ENCODE results near the gene SYTL1.

SYTL1 gene

GRCh38 chr1:27342778-27343638, 1.2 kb downstream of the SYTL1 start:
- Histone ChIP-seq H3K36me3 (no peaks in the 10 kb centered on the region), H3K4me3 (no peak overlapping the region), H3K9me3 (no peaks in the 10 kb centered on the region), H3K27ac (no peak overlapping the region), H3K27me3 (peaks cover 0 to 8% of the 10 kb centered on the region in 2 donors), H3K4me1 (no peaks in the 10 kb centered on the region)
- no peak for DNase-seq
- intact Hi-C loops (cut with DNase I; ENCODE audit: low total_unique reads) = no loop called here
- no peak for TF ChIP-seq CTCF (IDR thresholded peaks at IDR 0.05)

- intact Hi-C loops (cut with DNase I; ENCODE audit: low total_unique reads) = no loop called here
- Histone ChIP-seq H3K27ac (no peak overlapping the region), H3K27me3 (peaks cover 0 to 14% of the 10 kb centered on the region in 2 donors), H3K4me1 (no peaks in the 10 kb centered on the region), H3K4me3 (no peak overlapping the region), H3K36me3 (no peaks in the 10 kb centered on the region), H3K9me3 (no peaks in the 10 kb centered on the region)
- no peak for TF ChIP-seq CTCF (IDR thresholded peaks at IDR 0.05)
- DNase-seq = no peak
Measured at GRCh38 chr1:27343639-27344025, 1.8 kb downstream of the SYTL1 start.

GRCh38 chr1:27345272-27345671, 3.5 kb downstream of the SYTL1 start:
- intact Hi-C loops (cut with DNase I; ENCODE audit: low total_unique reads) = no loop called here
- Histone ChIP-seq H3K4me1 (peaks cover 0 to 16% (median 12%) of the 10 kb centered on the region in 4 donors), H3K27ac (no peak overlapping the region), H3K36me3 (no peaks in the 10 kb centered on the region), H3K4me3 (no peak overlapping the region), H3K9me3 (no peaks in the 10 kb centered on the region), H3K27me3 (peaks cover 0 to 29% of the 10 kb centered on the region in 2 donors)
- TF ChIP-seq CTCF (IDR thresholded peaks at IDR 0.05) = no peak
- DNase-seq = no peak

- Histone ChIP-seq H3K36me3 (no peaks in the 10 kb centered on the region), H3K27me3 (peaks cover 0 to 31% of the 10 kb centered on the region in 2 donors), H3K4me1 (peaks cover 0 to 27% (median 23%) of the 10 kb centered on the region in 4 donors), H3K9me3 (no peaks in the 10 kb centered on the region), H3K4me3 (no peak overlapping the region), H3K27ac (no peak overlapping the region)
- intact Hi-C loops (cut with DNase I; ENCODE audit: low total_unique reads) = no loop called here
- no peak for DNase-seq
- no peak for TF ChIP-seq CTCF (IDR thresholded peaks at IDR 0.05)
Measured at GRCh38 chr1:27346357-27346756, 4.5 kb downstream of the SYTL1 start.

GRCh38 chr1:27346991-27347624, 5.3 kb downstream of the SYTL1 start:
- Histone ChIP-seq H3K4me3 (no peak overlapping the region), H3K27ac (no peak overlapping the region), H3K9me3 (no peaks in the 10 kb centered on the region), H3K27me3 (peaks cover 0 to 31% of the 10 kb centered on the region in 2 donors), H3K36me3 (no peaks in the 10 kb centered on the region), H3K4me1 (peaks cover 0 to 29% (median 26%) of the 10 kb centered on the region in 4 donors)
- no peak for DNase-seq
- TF ChIP-seq CTCF (IDR thresholded peaks at IDR 0.05) = no peak
- intact Hi-C loops (cut with DNase I; ENCODE audit: low total_unique reads) = no loop called here
